DOHH2 (cell line): ENCODE measurements around the gene HBG2.

ENCODE experiments used
- H3F3A ChIP-seq: fragments of 200-600 bp; sonication (generic), shearing (Covaris generic); 2 replicates; pipeline ENCODE4 v1.6.0; 2016; ENCODE audit warnings: antibody characterized with exemption, mild to moderate bottlenecking; ENCODE audit not compliant: control insufficient read depth, insufficient read depth
- H3K27ac ChIP-seq: fragments of 200-600 bp; sonication (generic); 2 replicates; pipeline ENCODE4 v1.5.1; 2014; ENCODE audit warnings: low read depth, mild to moderate bottlenecking, low read length, moderate library complexity
- H3K27me3 ChIP-seq: fragments of 200-600 bp; sonication (generic); 2 replicates; pipeline ENCODE4 v1.6.1; 2014; ENCODE audit warnings: mild to moderate bottlenecking, low read length, mixed read lengths; ENCODE audit not compliant: control insufficient read depth
- H3K36me3 ChIP-seq: fragments of 200-600 bp; sonication (generic); 2 replicates; pipeline ENCODE4 v1.6.1; 2014; ENCODE audit warnings: mild to moderate bottlenecking, low read length, moderate library complexity, mixed read lengths; ENCODE audit not compliant: control insufficient read depth
- H3K4me1 ChIP-seq: fragments of 200-600 bp; sonication (generic); 2 replicates; pipeline ENCODE4 v1.6.1; 2014; ENCODE audit warnings: mild to moderate bottlenecking, low read length, mixed read lengths; ENCODE audit not compliant: control insufficient read depth
- H3K4me2 ChIP-seq: fragments of 200-600 bp; sonication (generic); 2 replicates; pipeline ENCODE4 v1.6.0; 2014; ENCODE audit warnings: mild to moderate bottlenecking, low read length, moderate library complexity
- H3K4me3 ChIP-seq: fragments of 200-600 bp; sonication (generic); 2 replicates; pipeline ENCODE4 v1.5.1; 2014; ENCODE audit warnings: mild to moderate bottlenecking, low read length, mixed read lengths
- H3K79me2 ChIP-seq: fragments of 200-600 bp; sonication (generic); 2 replicates; pipeline ENCODE4 v1.6.1; 2014; ENCODE audit warnings: mild to moderate bottlenecking, low read length, mixed read lengths; ENCODE audit not compliant: control insufficient read depth
- H3K9me2 ChIP-seq: fragments of 200-600 bp; sonication (generic); replicated peaks from 2 replicates; pipeline ENCODE4 v1.6.1; 2014; ENCODE audit warnings: mild to moderate bottlenecking, low read length, mixed read lengths; ENCODE audit not compliant: control insufficient read depth
- H3K9me3 ChIP-seq: fragments of 200-600 bp; sonication (generic); 2 replicates; pipeline ENCODE4 v1.6.1; 2014; ENCODE audit warnings: antibody characterized with exemption, low read length, mixed read lengths; ENCODE audit not compliant: control insufficient read depth, insufficient read depth
- H4K20me1 ChIP-seq: fragments of 200-600 bp; sonication (generic); 2 replicates; pipeline ENCODE4 v1.6.0; 2014; ENCODE audit warnings: low read depth, mild to moderate bottlenecking, antibody characterized with exemption, low read length, moderate library complexity; ENCODE audit not compliant: control insufficient read depth, insufficient read depth
- CTCF ChIP-seq: fragments of 200-600 bp; sonication (generic); IDR thresholded peaks from one replicate; pipeline ENCODE4 v1.5.1; 2014; ENCODE audit warnings: antibody characterized with exemption, mild to moderate bottlenecking, low read depth, low read length; ENCODE audit not compliant: poor library complexity, severe bottlenecking
- EZH2phosphoT487 ChIP-seq: fragments of 200-600 bp; sonication (generic); IDR thresholded peaks from 2 replicates; pipeline ENCODE4 v1.6.1; 2017; ENCODE audit warnings: borderline replicate concordance, mild to moderate bottlenecking, antibody characterized with exemption, low read length, moderate library complexity, mixed read lengths

HBG2 gene

GRCh38 chr11:5267033-5267563, 12.5 kb upstream of the HBG2 start:
- no peaks in the 10 kb centered on the region for H3K36me3 ChIP-seq
- no peak overlapping the region for H3K4me2 ChIP-seq
- H4K20me1 ChIP-seq, result no peaks in the 10 kb centered on the region
- H3K4me1 ChIP-seq, result no peaks in the 10 kb centered on the region
- no peaks in the 10 kb centered on the region for H3F3A ChIP-seq
- H3K9me3 ChIP-seq, result no peaks in the 10 kb centered on the region
- TF ChIP-seq EZH2phosphoT487, result no peak
- TF ChIP-seq CTCF, result no peak
- H3K9me2 ChIP-seq, result no peaks in the 10 kb centered on the region
- no peaks in the 10 kb centered on the region for H3K27me3 ChIP-seq
- H3K4me3 ChIP-seq, result no peak overlapping the region
- no peaks in the 10 kb centered on the region for H3K79me2 ChIP-seq
- H3K27ac ChIP-seq, result no peak overlapping the region

- H3K27me3 ChIP-seq, result no peaks in the 10 kb centered on the region
- H3K4me2 ChIP-seq, result no peak overlapping the region
- no peaks in the 10 kb centered on the region for H3K4me1 ChIP-seq
- no peaks in the 10 kb centered on the region for H3K9me3 ChIP-seq
- H3K27ac ChIP-seq, result no peak overlapping the region
- no peaks in the 10 kb centered on the region for H3K79me2 ChIP-seq
- H3K4me3 ChIP-seq, result no peak overlapping the region
- H3K36me3 ChIP-seq, result no peaks in the 10 kb centered on the region
- H3F3A ChIP-seq, result no peaks in the 10 kb centered on the region
- no peaks in the 10 kb centered on the region for H4K20me1 ChIP-seq
- H3K9me2 ChIP-seq, result no peaks in the 10 kb centered on the region
- no peak for TF ChIP-seq EZH2phosphoT487
- TF ChIP-seq CTCF, result no peak
Measured at GRCh38 chr11:5266609-5267008, 12.0 kb upstream of the HBG2 start.

GRCh38 chr11:5265832-5266231, 11.3 kb upstream of the HBG2 start:
- no peaks in the 10 kb centered on the region for H3K4me1 ChIP-seq
- no peaks in the 10 kb centered on the region for H3K9me2 ChIP-seq
- H3K79me2 ChIP-seq, result no peaks in the 10 kb centered on the region
- no peaks in the 10 kb centered on the region for H3K27me3 ChIP-seq
- no peaks in the 10 kb centered on the region for H4K20me1 ChIP-seq
- H3F3A ChIP-seq, result no peaks in the 10 kb centered on the region
- H3K27ac ChIP-seq, result no peak overlapping the region
- no peak for TF ChIP-seq CTCF
- H3K36me3 ChIP-seq, result no peaks in the 10 kb centered on the region
- no peak overlapping the region for H3K4me2 ChIP-seq
- no peaks in the 10 kb centered on the region for H3K9me3 ChIP-seq
- no peak overlapping the region for H3K4me3 ChIP-seq
